HG02610 (cell line): ENCODE measurements around the gene NES.

Experiments used
- ATAC-seq: cut with Tn5 transposase; IDR thresholded peaks from one replicate; pipeline ENCODE4 v1.9.1; 2021; ENCODE audit warnings: mild to moderate bottlenecking, moderate library complexity; ENCODE audit not compliant: unreplicated experiment

NES gene, protein sequence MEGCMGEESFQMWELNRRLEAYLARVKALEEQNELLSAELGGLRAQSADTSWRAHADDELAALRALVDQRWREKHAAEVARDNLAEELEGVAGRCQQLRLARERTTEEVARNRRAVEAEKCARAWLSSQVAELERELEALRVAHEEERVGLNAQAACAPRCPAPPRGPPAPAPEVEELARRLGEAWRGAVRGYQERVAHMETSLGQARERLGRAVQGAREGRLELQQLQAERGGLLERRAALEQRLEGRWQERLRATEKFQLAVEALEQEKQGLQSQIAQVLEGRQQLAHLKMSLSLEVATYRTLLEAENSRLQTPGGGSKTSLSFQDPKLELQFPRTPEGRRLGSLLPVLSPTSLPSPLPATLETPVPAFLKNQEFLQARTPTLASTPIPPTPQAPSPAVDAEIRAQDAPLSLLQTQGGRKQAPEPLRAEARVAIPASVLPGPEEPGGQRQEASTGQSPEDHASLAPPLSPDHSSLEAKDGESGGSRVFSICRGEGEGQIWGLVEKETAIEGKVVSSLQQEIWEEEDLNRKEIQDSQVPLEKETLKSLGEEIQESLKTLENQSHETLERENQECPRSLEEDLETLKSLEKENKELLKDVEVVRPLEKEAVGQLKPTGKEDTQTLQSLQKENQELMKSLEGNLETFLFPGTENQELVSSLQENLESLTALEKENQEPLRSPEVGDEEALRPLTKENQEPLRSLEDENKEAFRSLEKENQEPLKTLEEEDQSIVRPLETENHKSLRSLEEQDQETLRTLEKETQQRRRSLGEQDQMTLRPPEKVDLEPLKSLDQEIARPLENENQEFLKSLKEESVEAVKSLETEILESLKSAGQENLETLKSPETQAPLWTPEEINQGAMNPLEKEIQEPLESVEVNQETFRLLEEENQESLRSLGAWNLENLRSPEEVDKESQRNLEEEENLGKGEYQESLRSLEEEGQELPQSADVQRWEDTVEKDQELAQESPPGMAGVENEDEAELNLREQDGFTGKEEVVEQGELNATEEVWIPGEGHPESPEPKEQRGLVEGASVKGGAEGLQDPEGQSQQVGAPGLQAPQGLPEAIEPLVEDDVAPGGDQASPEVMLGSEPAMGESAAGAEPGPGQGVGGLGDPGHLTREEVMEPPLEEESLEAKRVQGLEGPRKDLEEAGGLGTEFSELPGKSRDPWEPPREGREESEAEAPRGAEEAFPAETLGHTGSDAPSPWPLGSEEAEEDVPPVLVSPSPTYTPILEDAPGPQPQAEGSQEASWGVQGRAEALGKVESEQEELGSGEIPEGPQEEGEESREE (N-terminal part only)

DNA sequence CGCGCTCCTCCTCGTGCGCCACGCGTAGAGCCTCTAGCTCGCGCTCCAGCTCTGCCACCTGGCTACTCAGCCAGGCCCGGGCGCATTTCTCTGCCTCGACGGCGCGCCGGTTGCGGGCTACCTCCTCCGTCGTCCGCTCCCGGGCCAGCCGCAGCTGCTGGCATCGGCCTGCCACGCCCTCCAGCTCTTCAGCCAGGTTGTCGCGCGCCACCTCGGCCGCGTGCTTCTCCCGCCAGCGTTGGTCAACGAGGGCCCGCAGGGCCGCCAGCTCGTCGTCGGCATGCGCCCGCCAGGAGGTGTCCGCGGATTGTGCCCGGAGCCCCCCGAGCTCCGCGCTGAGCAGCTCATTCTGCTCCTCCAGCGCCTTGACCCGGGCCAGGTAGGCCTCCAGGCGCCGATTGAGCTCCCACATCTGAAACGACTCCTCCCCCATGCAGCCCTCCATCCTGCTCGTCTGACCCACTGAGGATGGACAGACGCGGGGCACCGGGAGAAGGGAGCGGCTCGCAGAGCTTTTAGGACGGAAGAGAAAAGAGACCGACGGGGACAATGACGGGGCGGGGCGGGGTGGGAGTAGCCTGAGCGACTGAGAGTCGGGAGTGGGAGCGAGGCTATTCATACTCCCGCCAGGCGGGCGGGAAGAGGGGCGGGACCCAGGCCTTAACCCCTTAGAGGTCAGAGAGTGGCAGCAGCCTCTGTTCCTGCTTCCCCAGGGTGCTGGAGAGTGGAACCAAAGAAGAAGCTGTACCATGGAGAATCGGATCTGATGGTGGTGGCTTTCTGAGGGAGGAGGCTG is at the start of gene NES:
NES (minus strand) TSS at position 588 of the 796 bp plus-strand sequence; CDS start at position 445, 143 bp downstream.
- ATAC-seq, result no peak

GRCh38 chr1:156726549-156727226 is 49.5 kb upstream of the NES start:
- ATAC-seq, result no peak

- ATAC-seq, result no peak
Measured at GRCh38 chr1:156725683-156726280, 48.6 kb upstream of the NES start.

GRCh38 chr1:156721535-156721934 is 44.3 kb upstream of the NES start:
- ATAC-seq, result peak; percentile 46

GRCh38 chr1:156721131-156721530 is 43.9 kb upstream of the NES start:
- ATAC-seq, result no peak

GRCh38 chr1:156717351-156717750 is 40.1 kb upstream of the NES start:
- ATAC-seq, result no peak

- no peak for ATAC-seq
Measured at GRCh38 chr1:156714830-156715229, 37.6 kb upstream of the NES start.

DNA sequence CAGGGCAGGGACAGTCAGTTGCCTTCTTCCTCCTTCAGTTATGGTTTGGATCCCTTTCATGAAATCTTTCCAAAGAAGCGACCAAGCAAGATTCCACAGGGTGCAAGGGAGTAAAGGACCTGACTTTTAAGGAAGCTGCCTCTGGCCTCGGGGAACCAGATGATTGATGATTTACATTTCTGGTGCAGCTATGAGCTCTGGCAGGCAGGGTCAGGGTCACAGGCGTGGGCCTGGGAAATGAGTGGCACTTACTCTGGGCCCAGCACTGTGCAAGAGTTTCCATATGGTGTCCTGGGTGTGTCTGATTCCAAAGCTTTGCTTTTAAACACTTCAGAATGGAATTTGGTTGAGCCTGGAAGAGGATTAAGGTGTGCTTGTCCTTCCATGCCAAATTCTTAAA is 35.4 kb upstream of the NES start:
- ATAC-seq, result no peak

- no peak for ATAC-seq
Measured at GRCh38 chr1:156711011-156711817, 34.0 kb upstream of the NES start.

GRCh38 chr1:156709757-156710489 is 32.7 kb upstream of the NES start:
- no peak for ATAC-seq

DNA sequence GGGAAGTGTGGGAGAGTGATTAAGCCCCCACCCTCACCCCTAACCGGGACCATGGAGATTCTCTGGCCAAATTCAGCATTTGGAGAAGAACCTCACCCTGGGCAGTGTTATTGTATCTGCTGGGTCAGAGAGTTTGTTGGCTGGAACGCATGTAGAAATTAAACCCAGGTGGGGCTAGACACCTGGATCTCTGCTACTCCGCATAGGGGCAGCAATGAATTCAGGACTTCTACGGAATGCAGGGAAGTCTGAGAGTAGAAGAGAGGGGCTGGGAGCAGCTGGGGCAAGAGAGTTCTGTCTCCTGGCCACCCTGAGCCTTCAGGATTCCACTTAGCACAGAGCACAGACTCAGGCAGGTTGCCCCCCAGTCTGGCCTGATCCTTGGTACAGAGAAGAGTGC is 31.8 kb upstream of the NES start:
- ATAC-seq, result no peak

GRCh38 chr1:156708218-156708661 is 31.0 kb upstream of the NES start:
- ATAC-seq, result no peak

GRCh38 chr1:156707417-156708217 is 30.4 kb upstream of the NES start:
- ATAC-seq, result no peak

GRCh38 chr1:156706657-156707416 is 29.6 kb upstream of the NES start:
- no peak for ATAC-seq

- ATAC-seq, result no peak
Measured at GRCh38 chr1:156705918-156706656, 28.9 kb upstream of the NES start.
